ENCODE data around the gene CRADD.

- no peak for TF ChIP-seq POLR2A (IDR thresholded peaks at IDR 0.05; ENCODE audit: low read depth, low read length)
- no peak for TF ChIP-seq POLR2AphosphoS5 (IDR thresholded peaks at IDR 0.05; ENCODE audit: low read depth, low read length)
Observed at GRCh38 chr12:93825931-93826555, 148.9 kb downstream of the CRADD start.

All from GM12892 (cell line).